Pancreas (tissue), 10 donors: ENCODE measurements around the gene GSTT2. TPM values are rescaled to one million over a fixed set of nuclear protein-coding genes. Genes with fewer than 3 reads are reported as not detected.

Experiments used
- ATAC-seq, 4 donors: fragments of 200-7000 bp; cut with Tn5 transposase; one replicate each; pipeline versions ENCODE4 v1.8.0 to v1.9.1; 2020; ENCODE audit warnings: mild to moderate bottlenecking in 4 of 4, moderate library complexity in 4 of 4
- DNase-seq, 6 donors: peaks; one replicate each; pipeline ENCODE4 v3.0.0-alpha.2; 2020
- FAIRE-seq: peaks from 2 replicates; lab custom pipeline; 2012; peaks lifted over from hg19 to GRCh38; lab: Jason Lieb, UNC
- H3K27ac ChIP-seq, 4 donors: fragments of 200-600 bp; sonication (generic); 1 replicate in 3 of 4; 2 replicates in 1 of 4; pipeline versions ENCODE4 v1.5.0 to v1.8.0; 2020
- H3K27me3 ChIP-seq, 4 donors: fragments of 200-600 bp; one replicate each; pipeline ENCODE4 v1.8.0; 2021
- H3K36me3 ChIP-seq, 3 donors: fragments of 200-600 bp; sonication (generic) in 1 of 3; one replicate each; pipeline versions ENCODE4 v1.5.0 to v1.8.0; 2020 to 2021
- H3K4me1 ChIP-seq, 3 donors: fragments of 200-600 bp; one replicate each; pipeline ENCODE4 v1.8.0; 2021
- H3K4me3 ChIP-seq, 4 donors: fragments of 200-600 bp; sonication (generic) in 2 of 4; one replicate each; pipeline versions ENCODE4 v1.5.0 to v1.8.0; 2020 to 2021
- H3K9me3 ChIP-seq, 4 donors: fragments of 200-600 bp; one replicate each; pipeline ENCODE4 v1.8.0; 2021
- WGBS, 2 donors: extraction: QIAGEN DNeasy Blood & Tissue Kit; methylation state at CpG; one replicate each; pipeline ENCODE4 v1.1.7; 2013; 5-methylcytosine and 5-hydroxymethylcytosine counted together
- intact Hi-C, 3 donors: fragments of 100-400 bp; cut with DNase I; formaldehyde crosslinking; loops; one replicate each; pipeline versions ENCODE4 v1.11.1 to v1.14.2; 2022
- polyA plus RNA-seq, 2 donors: library from polyadenylated mRNA; stranded (reverse); fragments of 200-250 nt; gene quantifications; one replicate each; pipeline ENCODE4 v1.2.3, GENCODE V29; 2013
- total RNA-seq, 6 donors: library from RNA; stranded (reverse); fragmentation: NEBNext Ultra II Directional in 4 of 6; extraction: Animal tissue kit (Norgen Biotek cat#: 25700) in 4 of 6; gene quantifications; one replicate each; pipeline versions ENCODE4 v1.2.1 to v1.2.4, GENCODE V29; 2021 to 2023
- TF ChIP-seq, protein P1 (sequence below), 4 donors: fragments of 200-600 bp; sonication (generic) in 3 of 4; IDR thresholded peaks; one replicate each; pipeline versions ENCODE4 v1.5.0 to v1.8.0; 2021; ENCODE audit warnings: antibody characterized with exemption in 4 of 4
- donor health status: healthy with polysubstance abuse.
- donor health status: DM: no; HTN: no; CAD: no; lungs with moderate emphysema.
- donor health status: DM: no; HTN: no; CAD: no.
- donor health status: control.
- donor health status: control.
- donor health status: Bipolar disorder and iron deficiency.
- donor health status: DM: yes; HTN: yes; CAD: no.
- donor health status: DM: no; HTN: no; CAD: no.
- donor health status: DM: no; HTN: no; CAD: no.
- donor health status: DM: yes; HTN: yes; CAD: no.

The GSTT2 gene
- total and polyA plus RNA-seq, 8 donors, result 0.54 to 1.5 (median 1.0) TPM; not detected in 3

DNA sequence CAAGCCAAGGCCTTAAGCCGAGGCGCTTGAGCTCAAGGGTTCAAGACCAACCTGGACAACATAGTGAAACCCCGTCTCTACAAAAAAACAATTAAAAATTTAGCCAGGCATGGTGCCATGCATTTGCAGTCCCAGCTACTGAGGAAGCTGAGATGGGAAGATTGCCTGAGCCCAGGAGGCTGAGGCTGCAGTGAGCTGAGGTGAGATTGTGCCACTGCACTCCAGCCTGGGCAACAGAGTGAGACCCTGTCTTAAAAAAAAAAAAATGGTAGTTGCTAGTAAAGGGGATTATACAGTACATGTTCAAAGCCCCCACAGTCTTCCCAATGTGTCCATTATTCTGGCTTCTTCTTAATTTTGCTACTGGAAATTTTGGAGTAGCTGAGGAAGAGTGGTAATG lies 49.4 kb downstream of the GSTT2 start:
- H3K27ac ChIP-seq, result no peak overlapping the region
- FAIRE-seq (no peak), ATAC-seq (no peak), DNase-seq (no peak)
- H3K9me3 ChIP-seq, result no peaks in the 10 kb centered on the region
- no peaks in the 10 kb centered on the region for H3K36me3 ChIP-seq
- TF ChIP-seq, protein P1, sequence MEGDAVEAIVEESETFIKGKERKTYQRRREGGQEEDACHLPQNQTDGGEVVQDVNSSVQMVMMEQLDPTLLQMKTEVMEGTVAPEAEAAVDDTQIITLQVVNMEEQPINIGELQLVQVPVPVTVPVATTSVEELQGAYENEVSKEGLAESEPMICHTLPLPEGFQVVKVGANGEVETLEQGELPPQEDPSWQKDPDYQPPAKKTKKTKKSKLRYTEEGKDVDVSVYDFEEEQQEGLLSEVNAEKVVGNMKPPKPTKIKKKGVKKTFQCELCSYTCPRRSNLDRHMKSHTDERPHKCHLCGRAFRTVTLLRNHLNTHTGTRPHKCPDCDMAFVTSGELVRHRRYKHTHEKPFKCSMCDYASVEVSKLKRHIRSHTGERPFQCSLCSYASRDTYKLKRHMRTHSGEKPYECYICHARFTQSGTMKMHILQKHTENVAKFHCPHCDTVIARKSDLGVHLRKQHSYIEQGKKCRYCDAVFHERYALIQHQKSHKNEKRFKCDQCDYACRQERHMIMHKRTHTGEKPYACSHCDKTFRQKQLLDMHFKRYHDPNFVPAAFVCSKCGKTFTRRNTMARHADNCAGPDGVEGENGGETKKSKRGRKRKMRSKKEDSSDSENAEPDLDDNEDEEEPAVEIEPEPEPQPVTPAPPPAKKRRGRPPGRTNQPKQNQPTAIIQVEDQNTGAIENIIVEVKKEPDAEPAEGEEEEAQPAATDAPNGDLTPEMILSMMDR (IDR thresholded peaks at IDR 0.05), result no peak
- no peak overlapping the region for H3K4me3 ChIP-seq
- no peaks in the 10 kb centered on the region for H3K27me3 ChIP-seq
- intact Hi-C loops, result no loop called here
- WGBS, 2 donors, result 92 to 97% methylated on average over 3 of the region's 3 CpGs
- H3K4me1 ChIP-seq, result no peaks in the 10 kb centered on the region

DNA sequence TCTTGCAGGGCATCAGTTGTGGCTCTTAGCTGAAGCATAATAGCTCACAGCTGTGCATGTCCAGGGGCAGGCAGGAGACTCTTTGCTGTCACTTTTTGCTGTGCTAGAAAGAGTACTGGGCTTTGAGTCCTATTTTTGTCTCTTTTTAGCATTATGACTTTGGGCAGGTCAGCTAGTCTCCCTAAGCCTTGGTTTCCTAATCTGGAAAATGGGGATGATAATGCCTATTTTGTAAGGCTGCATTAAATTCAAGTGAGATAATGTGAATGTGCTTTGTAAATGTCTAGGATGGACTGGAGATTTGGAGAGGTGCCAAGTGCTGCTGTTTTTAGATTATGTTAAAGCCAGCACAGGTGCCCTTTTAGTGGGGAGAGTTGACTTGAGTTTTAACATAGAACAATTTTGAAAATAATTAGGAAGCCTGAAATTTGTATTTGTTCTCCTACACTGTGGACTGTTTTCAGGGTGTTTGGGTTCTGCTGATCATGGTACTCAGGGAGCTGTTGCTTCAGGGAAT lies 50.3 kb downstream of the GSTT2 start:
- H3K9me3 ChIP-seq, result no peaks in the 10 kb centered on the region
- H3K27ac ChIP-seq, result no peak overlapping the region
- no peaks in the 10 kb centered on the region for H3K4me1 ChIP-seq
- H3K27me3 ChIP-seq, result no peaks in the 10 kb centered on the region
- TF ChIP-seq, protein P1 (IDR thresholded peaks at IDR 0.05), result no peak
- ATAC-seq, result no peak
- intact Hi-C loops, result no loop called here
- H3K36me3 ChIP-seq, result no peaks in the 10 kb centered on the region
- no peak for FAIRE-seq
- DNase-seq, result no peak
- no peak overlapping the region for H3K4me3 ChIP-seq

Other genes starting within 250 kb of the GSTT2 start
- 1 to 10 TPM; 2.2 to 4.3 (median 2.8) TPM for gene ZNF70, start 229.0 kb upstream of the GSTT2 start, total RNA-seq
- 1 to 10 TPM in 1 of 2 donors, under 1 TPM in 1; 0.77 to 1.4 TPM for gene ZNF70, start 229.0 kb upstream of the GSTT2 start, polyA plus RNA-seq
- under 1 TPM in 1 of 6 donors, not detected in 5; 0.78 TPM for gene VPREB3, start 225.7 kb upstream of the GSTT2 start, total RNA-seq
- under 1 TPM in 1 of 2 donors, not detected in 1; 0.80 TPM for gene VPREB3, start 225.7 kb upstream of the GSTT2 start, polyA plus RNA-seq
- gene C22orf15, start 217.1 kb upstream of the GSTT2 start, total RNA-seq, result not detected
- not detected for gene C22orf15, start 217.1 kb upstream of the GSTT2 start, polyA plus RNA-seq
- gene CHCHD10, start 212.2 kb upstream of the GSTT2 start, total RNA-seq, result 10 to 100 TPM; 30.6 to 75.5 (median 50.6) TPM
- 100 to 1,000 TPM in 1 of 2 donors, 10 to 100 TPM in 1; 81.2 to 134 TPM for gene CHCHD10, start 212.2 kb upstream of the GSTT2 start, polyA plus RNA-seq
- 10 to 100 TPM in 1 of 6 donors, 1 to 10 TPM in 1, under 1 TPM in 4; 0.43 to 17.6 (median 0.60) TPM for gene MMP11, start 207.3 kb upstream of the GSTT2 start, total RNA-seq
- 1 to 10 TPM in 1 of 2 donors, under 1 TPM in 1; 0.87 to 1.3 TPM for gene MMP11, start 207.3 kb upstream of the GSTT2 start, polyA plus RNA-seq
- gene SMARCB1, start 193.2 kb upstream of the GSTT2 start, total RNA-seq, result 10 to 100 TPM; 25.2 to 36.8 (median 30.4) TPM
- 10 to 100 TPM; 28.2 to 37.1 TPM for gene SMARCB1, start 193.2 kb upstream of the GSTT2 start, polyA plus RNA-seq
- gene DERL3, start 141.1 kb upstream of the GSTT2 start, total RNA-seq, result 10 to 100 TPM; 13.0 to 26.5 (median 19.1) TPM
- 10 to 100 TPM; 19.7 to 26.3 TPM for gene DERL3, start 141.1 kb upstream of the GSTT2 start, polyA plus RNA-seq
- gene SLC2A11, start 122.3 kb upstream of the GSTT2 start, total RNA-seq, result 10 to 100 TPM; 10.3 to 20.2 (median 14.7) TPM
- gene SLC2A11, start 122.3 kb upstream of the GSTT2 start, polyA plus RNA-seq, result 10 to 100 TPM; 19.2 to 21.9 TPM
- 100 to 1,000 TPM; 128 to 269 (median 192) TPM for gene MIF, start 85.8 kb upstream of the GSTT2 start, total RNA-seq
- 100 to 1,000 TPM; 353 to 476 TPM for gene MIF, start 85.8 kb upstream of the GSTT2 start, polyA plus RNA-seq
- 10 to 100 TPM in 2 of 6 donors, 1 to 10 TPM in 4; 4.4 to 12.4 (median 9.7) TPM for gene GSTT2B, start 18.9 kb upstream of the GSTT2 start, total RNA-seq
- gene GSTT2B, start 18.9 kb upstream of the GSTT2 start, polyA plus RNA-seq, result 10 to 100 TPM; 16.8 to 59.8 TPM
- 1 to 10 TPM in 5 of 6 donors, under 1 TPM in 1; 0.79 to 4.1 (median 1.7) TPM for gene DDTL, start 13.2 kb upstream of the GSTT2 start, total RNA-seq
- 1 to 10 TPM; 1.4 to 2.8 TPM for gene DDTL, start 13.2 kb upstream of the GSTT2 start, polyA plus RNA-seq
- gene DDT, start 5.7 kb upstream of the GSTT2 start, total RNA-seq, result 100 to 1,000 TPM in 3 of 6 donors, 10 to 100 TPM in 3; 77.5 to 188 (median 108) TPM
- 100 to 1,000 TPM; 125 to 204 TPM for gene DDT, start 5.7 kb upstream of the GSTT2 start, polyA plus RNA-seq
- gene GSTT4, start 25.3 kb downstream of the GSTT2 start, total RNA-seq, result not detected
- not detected for gene GSTT4, start 25.3 kb downstream of the GSTT2 start, polyA plus RNA-seq
- 10 to 100 TPM; 25.1 to 43.4 (median 26.0) TPM for gene CABIN1, start 31.2 kb downstream of the GSTT2 start, total RNA-seq
- gene CABIN1, start 31.2 kb downstream of the GSTT2 start, polyA plus RNA-seq, result 10 to 100 TPM; 46.4 to 58.7 TPM
- 1 to 10 TPM in 4 of 6 donors, under 1 TPM in 2; 0.35 to 7.2 (median 1.6) TPM for gene SUSD2, start 201.4 kb downstream of the GSTT2 start, total RNA-seq
- 1 to 10 TPM; 3.1 to 3.4 TPM for gene SUSD2, start 201.4 kb downstream of the GSTT2 start, polyA plus RNA-seq